ENCODE measurements around the gene PSAP. TPM values are rescaled to one million over a fixed set of nuclear protein-coding genes. Genes with fewer than 3 reads are reported as not detected.

Gene PSAP
- total RNA-seq, 4 donors from 2014 or later, result 425 to 693 (median 495) TPM

DNA sequence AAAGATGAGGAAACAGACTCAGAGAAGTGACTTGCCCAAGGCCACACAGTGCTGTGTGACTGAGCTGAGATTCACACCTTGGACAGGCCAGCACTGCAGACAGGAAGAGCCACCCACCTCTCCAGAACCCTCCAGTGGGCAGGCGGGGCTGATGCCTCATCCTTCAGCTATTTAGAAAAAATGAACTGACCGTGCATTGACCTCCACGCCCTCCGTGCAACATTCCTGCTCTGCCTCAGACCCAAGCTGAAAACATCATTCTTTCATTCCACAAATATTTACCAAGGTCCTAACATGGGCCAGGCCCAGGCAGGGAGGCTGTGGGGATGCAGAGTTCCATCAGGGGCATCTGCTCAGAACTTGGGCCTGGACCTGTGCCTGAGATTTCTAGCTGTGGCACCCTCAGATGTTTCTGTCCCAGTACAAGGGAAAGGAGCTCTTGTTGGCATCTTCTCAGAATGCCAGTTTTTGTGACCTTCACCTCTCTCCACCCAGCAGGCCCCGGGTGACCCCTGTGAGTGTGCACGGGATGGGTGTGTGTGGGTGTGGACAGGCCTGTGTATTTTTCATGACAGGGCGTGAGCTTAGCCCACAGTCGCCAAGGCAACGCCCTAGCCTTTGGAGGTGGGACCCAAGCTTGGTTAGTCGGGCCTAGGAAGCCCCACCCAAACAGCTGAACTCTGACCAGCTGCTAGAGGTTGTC is 84.2 kb downstream of the PSAP start:
- DNase-seq (ENCODE audit: low spot score in 2 of 2), result peak; percentile 87 to 95
- H3K4me3 ChIP-seq (ENCODE audit: low read depth, poor library complexity, severe bottlenecking), result no peak overlapping the region
- intact Hi-C loops (cut with DNase I; ENCODE audit: low total_unique reads), result no loop called here
- no peak for TF ChIP-seq POLR2A (IDR thresholded peaks at IDR 0.05)
- TF ChIP-seq, protein P1, sequence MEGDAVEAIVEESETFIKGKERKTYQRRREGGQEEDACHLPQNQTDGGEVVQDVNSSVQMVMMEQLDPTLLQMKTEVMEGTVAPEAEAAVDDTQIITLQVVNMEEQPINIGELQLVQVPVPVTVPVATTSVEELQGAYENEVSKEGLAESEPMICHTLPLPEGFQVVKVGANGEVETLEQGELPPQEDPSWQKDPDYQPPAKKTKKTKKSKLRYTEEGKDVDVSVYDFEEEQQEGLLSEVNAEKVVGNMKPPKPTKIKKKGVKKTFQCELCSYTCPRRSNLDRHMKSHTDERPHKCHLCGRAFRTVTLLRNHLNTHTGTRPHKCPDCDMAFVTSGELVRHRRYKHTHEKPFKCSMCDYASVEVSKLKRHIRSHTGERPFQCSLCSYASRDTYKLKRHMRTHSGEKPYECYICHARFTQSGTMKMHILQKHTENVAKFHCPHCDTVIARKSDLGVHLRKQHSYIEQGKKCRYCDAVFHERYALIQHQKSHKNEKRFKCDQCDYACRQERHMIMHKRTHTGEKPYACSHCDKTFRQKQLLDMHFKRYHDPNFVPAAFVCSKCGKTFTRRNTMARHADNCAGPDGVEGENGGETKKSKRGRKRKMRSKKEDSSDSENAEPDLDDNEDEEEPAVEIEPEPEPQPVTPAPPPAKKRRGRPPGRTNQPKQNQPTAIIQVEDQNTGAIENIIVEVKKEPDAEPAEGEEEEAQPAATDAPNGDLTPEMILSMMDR (IDR thresholded peaks at IDR 0.05), result no peak
- 21% methylated on average over 10 of the region's 10 CpGs for WGBS, 2 donors

Small RNAs within 50 kb of the gene (microRNA-seq; reads per million reads assigned to microRNA genes)
- 0 reads per million in 2 donors for gene MIR7152 (ENCODE audit: borderline number of aligned reads in 1 of 2, borderline replicate concordance in 2 of 2)

Other genes with a start within 250 kb of the PSAP start
- gene C10orf105, start 131.5 kb downstream of the PSAP start, total RNA-seq, result under 1 TPM; 0.06 to 0.27 (median 0.14) TPM
- 10 to 100 TPM; 14.5 to 56.5 (median 23.2) TPM for gene VSIR, start 77.7 kb downstream of the PSAP start, total RNA-seq
- gene CHST3, start 113.1 kb upstream of the PSAP start, total RNA-seq, result 10 to 100 TPM; 15.7 to 33.0 (median 20.6) TPM
- gene SPOCK2, start 237.3 kb upstream of the PSAP start, total RNA-seq, result 1 to 10 TPM in 3 of 4 donors, under 1 TPM in 1; 0.65 to 3.9 (median 3.5) TPM